Mesodermal cell (in vitro differentiated cells): ENCODE results near the gene SMLR1. TPM values are rescaled to one million over a fixed set of nuclear protein-coding genes. Genes with fewer than 3 reads are reported as not detected.

ENCODE experiments used
- H3K27ac ChIP-seq: 2 replicates; pipeline ENCODE4 v1.7.0; 2013; ENCODE audit warnings: mild to moderate bottlenecking, low read depth, low read length, moderate library complexity; ENCODE audit not compliant: severe bottlenecking
- H3K36me3 ChIP-seq: 2 replicates; pipeline ENCODE4 v1.7.1; 2013; ENCODE audit warnings: mild to moderate bottlenecking, low read length, moderate library complexity; ENCODE audit not compliant: control insufficient read depth, insufficient read depth
- H3K4me1 ChIP-seq: one replicate; pipeline ENCODE4 v1.7.1; 2013; ENCODE audit warnings: mild to moderate bottlenecking, low read length; ENCODE audit not compliant: insufficient read depth, control insufficient read depth, poor library complexity, severe bottlenecking
- H3K4me3 ChIP-seq: 2 replicates; pipeline ENCODE4 v1.7.0; 2013; ENCODE audit warnings: low read length, control low read depth, mild to moderate bottlenecking; ENCODE audit not compliant: insufficient read depth, poor library complexity, severe bottlenecking; ENCODE audit errors: extremely low read depth
- H3K9me3 ChIP-seq: 2 replicates; pipeline ENCODE4 v1.7.1; 2013; ENCODE audit warnings: mild to moderate bottlenecking, low read length, moderate library complexity; ENCODE audit not compliant: control insufficient read depth
- WGBS, 2 experiments: methylation state at CpG; one replicate each; pipeline ENCODE4 v1.1.5; 2013; ENCODE audit warnings: missing lambda C conversion rate in 2 of 2; ENCODE audit not compliant: insufficient coverage in 2 of 2; 5-methylcytosine and 5-hydroxymethylcytosine counted together
- polyA plus RNA-seq, 2 experiments: library from polyadenylated mRNA; stranded (reverse); fragments of 50-300 nt; gene quantifications; one replicate each; pipeline ENCODE4 v1.2.3, GENCODE V29; 2013

SMLR1 gene
- not detected for polyA plus RNA-seq (2013, experiment 1 of 2)
- not detected for polyA plus RNA-seq (2013, experiment 2 of 2)

DNA sequence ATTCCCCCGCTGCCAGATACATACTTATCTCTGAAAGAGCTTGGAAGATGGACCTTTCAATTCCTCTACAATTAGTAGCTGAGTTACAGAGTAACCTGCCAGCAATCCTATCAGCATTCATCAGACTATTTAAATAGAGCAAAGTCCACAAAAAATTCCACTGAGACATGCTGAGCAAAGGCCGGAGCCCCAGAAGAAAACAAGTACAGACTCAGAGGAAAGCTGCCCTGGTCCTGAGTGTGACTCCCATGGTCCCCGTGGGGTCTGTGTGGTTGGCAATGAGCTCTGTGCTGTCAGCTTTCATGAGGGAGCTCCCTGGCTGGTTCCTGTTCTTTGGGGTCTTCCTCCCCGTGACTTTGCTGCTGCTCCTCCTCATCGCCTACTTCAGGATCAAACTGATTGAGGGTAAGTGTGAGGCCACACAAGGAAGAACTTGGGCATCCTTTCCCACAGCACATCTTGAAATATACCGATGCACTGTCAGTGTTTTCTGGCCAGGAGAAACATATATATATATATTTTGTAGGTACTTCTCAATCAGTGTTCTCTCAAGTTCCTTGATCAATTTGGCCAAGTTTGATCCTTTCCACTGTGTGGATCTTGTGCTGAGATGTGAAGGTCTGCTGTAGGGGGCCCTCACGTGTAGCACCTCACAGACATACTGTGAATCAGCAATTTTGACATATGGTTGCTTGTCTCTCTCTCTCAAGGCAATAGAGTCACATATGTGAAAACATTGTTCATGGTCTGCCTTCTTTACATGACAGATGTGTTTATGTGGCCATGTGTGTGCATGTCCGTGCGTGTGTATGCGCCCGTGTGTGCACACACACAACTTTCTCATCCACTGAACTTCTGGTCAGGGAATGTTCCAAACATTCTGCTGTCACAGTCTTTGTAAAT, at the start of gene SMLR1:
TSS of gene SMLR1 (plus strand) at position 160 of the 903 bp plus-strand sequence. CDS start at position 168, 8 bp downstream.
- no peaks in the 10 kb centered on the region for H3K4me1 ChIP-seq
- no peaks in the 10 kb centered on the region for H3K9me3 ChIP-seq
- 84 to 95% methylated on average over 6 to 7 of the region's 11 CpGs for WGBS, 2 experiments
- H3K27ac ChIP-seq, result no peak within 1 kb of the TSS
- H3K4me3 ChIP-seq, result no peak within 1 kb of the TSS
- H3K36me3 ChIP-seq, result no peaks in the 10 kb centered on the region

DNA sequence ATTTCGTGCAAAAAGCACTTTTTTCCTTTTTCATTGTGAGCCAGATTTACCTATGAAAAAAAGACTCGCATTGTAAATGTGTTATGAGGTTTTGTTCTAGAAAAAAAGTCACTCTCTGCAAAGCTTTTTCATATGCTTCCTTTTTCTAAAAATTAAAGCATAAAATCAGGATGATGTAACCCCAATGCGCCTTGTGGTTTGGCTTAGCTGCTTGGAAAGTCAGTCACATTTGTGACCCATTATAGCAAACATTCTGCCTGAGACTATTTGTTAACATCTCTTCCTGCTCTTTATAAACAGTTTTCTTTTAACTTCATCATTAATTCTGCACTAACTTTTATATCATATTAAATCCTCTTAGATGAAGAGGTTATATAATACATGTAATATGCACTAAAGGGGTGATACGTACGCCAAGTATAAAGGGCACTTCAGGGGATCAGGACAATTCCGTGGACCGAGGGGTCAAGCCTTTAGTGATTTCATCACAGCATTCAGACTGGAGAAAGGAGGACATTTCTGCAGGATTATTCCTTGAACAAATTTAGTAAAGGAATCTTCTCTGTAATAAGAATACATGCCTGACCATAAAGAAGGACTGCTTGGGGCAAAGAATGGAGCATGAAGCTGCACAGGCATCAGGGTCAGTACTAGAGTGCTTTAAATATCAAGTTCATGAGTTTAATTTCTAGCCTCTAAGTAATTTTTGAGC, 48.1 kb upstream of the SMLR1 start:
- H3K36me3 ChIP-seq, result no peaks in the 10 kb centered on the region
- no peak overlapping the region for H3K27ac ChIP-seq
- 88 to 94% methylated on average over 3 of the region's 7 CpGs for WGBS, 2 experiments
- H3K4me1 ChIP-seq, result no peaks in the 10 kb centered on the region
- no peak overlapping the region for H3K4me3 ChIP-seq
- peaks cover 4% of the 10 kb centered on the region for H3K9me3 ChIP-seq

DNA sequence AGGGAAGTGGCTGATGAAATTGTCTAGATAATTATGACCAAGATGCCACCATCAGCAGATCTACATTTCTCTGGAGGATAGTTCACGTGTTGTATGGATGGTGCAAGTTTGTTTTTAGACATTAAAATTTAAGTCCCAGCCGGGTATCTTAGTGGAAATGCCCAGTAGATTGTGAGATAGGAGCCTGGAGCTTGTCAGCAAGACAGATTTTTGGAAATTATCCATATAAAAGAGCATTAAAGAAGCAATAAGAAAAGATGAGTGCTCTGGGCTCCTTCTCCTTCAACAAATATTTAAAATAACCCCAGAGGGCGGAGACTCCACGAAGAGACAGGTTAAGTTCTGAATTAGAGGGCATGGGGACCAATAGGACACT, 47.6 kb upstream of the SMLR1 start:
- Histone ChIP-seq H3K27ac (no peak overlapping the region), H3K36me3 (no peaks in the 10 kb centered on the region), H3K9me3 (peaks cover 4% of the 10 kb centered on the region), H3K4me3 (no peak overlapping the region), H3K4me1 (no peaks in the 10 kb centered on the region)
- 72 to 80% methylated on average over 1 to 2 of the region's 4 CpGs for WGBS, 2 experiments

DNA sequence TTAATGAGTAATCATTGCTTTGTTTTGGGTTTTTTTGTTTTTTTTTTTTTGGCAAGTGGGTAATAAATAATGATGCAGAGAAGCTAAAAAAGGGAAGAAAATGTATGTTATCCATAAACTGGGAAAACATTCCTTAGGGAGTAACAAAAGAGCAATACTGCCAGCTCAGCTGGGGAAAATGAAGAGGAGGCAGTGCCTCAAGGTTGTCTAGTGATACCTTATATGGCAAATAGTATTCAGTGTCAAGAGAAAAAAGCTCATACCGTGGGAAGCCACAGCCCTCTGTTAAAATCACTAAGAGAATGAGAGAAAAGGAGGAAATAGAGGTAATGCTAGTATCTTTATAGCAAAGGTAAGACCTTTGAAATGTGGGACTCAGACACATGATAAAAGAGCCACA, 47.1 kb upstream of the SMLR1 start:
- H3K4me1 ChIP-seq, result no peaks in the 10 kb centered on the region
- H3K9me3 ChIP-seq, result peaks cover 4% of the 10 kb centered on the region
- H3K36me3 ChIP-seq, result no peaks in the 10 kb centered on the region
- no peak overlapping the region for H3K4me3 ChIP-seq
- H3K27ac ChIP-seq, result no peak overlapping the region
- 57% methylated on average over 1 of the region's 1 CpG; no CpG with 5 or more reads in 1 of the 2 experiments for WGBS, 2 experiments

DNA sequence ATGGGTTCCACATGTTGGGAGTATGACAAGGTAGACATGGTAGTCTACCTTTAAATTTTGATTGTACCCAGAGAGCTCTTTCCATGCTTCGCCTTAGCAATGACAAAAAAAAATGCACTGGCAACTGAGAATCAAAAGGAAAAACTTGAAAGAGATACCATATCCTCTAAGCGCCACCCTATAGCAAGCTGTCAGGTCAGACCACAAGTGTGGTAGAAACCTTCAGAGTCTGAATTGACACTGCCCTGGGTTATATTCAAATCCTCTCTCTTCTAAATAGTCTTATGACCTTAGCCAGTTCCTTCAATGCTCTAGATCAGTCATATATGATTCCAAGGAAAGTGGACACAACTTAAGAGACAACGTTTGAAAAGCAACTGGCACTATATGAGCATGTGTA, 45.6 kb upstream of the SMLR1 start:
- 94 to 100% methylated on average over 1 to 3 of the region's 3 CpGs for WGBS, 2 experiments

DNA sequence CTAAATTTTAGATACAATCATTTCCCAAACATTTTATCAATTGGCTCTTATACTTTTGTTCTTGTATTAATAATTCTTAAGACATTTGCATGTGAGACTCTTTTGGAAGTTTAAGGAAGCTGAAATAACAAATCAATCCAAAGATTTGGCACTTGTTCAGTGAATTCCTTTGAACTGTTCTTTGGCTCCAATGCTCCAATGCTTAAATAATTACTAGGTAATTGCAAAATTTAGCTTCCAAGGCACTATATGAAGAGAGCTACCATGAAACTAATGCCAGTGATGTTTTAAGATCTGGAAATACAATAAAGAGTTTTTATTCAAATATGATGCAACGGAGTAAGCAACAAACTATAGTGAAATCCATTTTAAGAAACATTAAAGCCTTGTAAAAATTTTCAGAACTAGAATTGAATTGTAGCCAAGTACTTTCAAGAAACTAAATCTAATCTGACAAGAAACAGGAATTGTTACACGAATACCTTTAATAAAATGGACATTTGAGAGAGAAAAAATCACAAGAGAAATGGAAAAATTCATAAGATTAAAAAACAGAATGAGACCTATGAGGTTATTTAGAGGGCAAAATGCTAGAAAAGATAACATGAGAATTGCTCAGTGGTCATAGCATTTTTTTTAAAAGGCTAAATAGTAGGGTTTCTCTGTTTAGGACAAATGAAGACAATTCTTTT, 43.6 kb upstream of the SMLR1 start:
- Histone ChIP-seq H3K4me3 (no peak overlapping the region), H3K4me1 (no peaks in the 10 kb centered on the region), H3K27ac (no peak overlapping the region), H3K9me3 (peaks cover 4% of the 10 kb centered on the region), H3K36me3 (no peaks in the 10 kb centered on the region)
- 100% methylated on average over 1 of the region's 2 CpGs; no CpG with 5 or more reads in 1 of the 2 experiments for WGBS, 2 experiments

More for the DNA sequence above, 45.6 kb upstream of the SMLR1 start:
- Histone ChIP-seq H3K4me3 (no peak overlapping the region), H3K4me1 (no peaks in the 10 kb centered on the region), H3K9me3 (peaks cover 4% of the 10 kb centered on the region), H3K36me3 (no peaks in the 10 kb centered on the region), H3K27ac (no peak overlapping the region)

DNA sequence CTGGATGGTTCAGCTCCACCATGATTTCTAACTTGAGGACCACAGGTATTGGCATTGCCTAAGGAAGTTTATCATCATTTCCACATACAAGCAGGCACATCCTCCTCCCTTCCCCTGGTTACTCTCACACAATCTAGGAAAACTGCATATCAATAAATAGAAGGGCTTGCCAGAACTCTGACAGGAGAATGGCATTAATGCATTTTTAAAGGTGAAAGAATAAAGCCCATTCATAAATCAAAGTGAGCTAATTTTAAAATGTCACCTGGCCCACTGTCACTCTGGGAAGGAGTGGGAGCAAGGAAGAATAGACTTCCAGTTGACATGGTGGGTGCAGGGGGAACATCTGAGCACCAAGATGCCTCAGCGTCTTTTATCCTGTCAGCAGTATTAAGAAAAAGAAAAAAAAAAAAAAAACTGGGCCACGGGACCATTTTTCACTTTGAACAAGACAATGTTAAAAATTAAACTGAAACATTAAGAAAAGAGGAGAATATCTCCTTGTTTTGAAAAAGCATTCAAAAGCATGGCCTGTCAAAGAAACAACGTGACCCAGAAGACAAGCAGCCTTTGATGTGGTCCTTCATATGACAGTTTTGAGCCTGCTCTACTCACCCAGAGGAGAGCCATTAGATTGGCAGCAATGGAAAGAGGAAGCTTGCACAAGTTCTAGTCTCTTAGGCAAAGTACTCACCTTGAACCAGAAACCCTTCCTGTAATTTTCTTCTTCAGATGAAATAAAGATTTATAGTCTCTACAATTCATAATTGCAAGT, 39.3 kb upstream of the SMLR1 start:
- H3K36me3 ChIP-seq, result no peaks in the 10 kb centered on the region
- no peaks in the 10 kb centered on the region for H3K4me1 ChIP-seq
- no peak overlapping the region for H3K4me3 ChIP-seq
- H3K9me3 ChIP-seq, result no peaks in the 10 kb centered on the region
- H3K27ac ChIP-seq, result no peak overlapping the region
- 86 to 100% methylated on average over 1 of the region's 3 CpGs for WGBS, 2 experiments

DNA sequence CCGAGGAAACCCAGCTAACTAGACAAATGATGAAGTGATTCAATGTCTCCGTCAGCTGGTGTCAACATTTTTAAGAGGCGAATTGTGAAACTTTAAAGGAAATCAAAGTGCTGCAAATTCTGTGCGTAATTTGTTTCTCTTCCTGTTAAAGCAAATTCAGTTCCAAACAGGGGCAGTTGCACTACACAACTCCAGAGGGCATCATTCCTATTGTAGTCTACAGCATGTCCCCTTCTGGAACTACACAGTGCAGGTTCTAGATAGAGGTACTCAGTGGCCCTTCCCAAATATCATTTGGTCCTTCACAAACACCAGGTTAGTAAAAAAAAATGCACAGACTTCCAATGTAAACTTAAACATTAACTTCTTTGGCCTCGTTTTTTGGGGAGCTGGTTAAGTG, 38.3 kb upstream of the SMLR1 start:
- H3K9me3 ChIP-seq, result no peaks in the 10 kb centered on the region
- WGBS, 2 experiments, result 85 to 95% methylated on average over 4 to 5 of the region's 5 CpGs
- H3K4me1 ChIP-seq, result no peaks in the 10 kb centered on the region
- H3K4me3 ChIP-seq, result no peak overlapping the region
- no peaks in the 10 kb centered on the region for H3K36me3 ChIP-seq
- no peak overlapping the region for H3K27ac ChIP-seq

DNA sequence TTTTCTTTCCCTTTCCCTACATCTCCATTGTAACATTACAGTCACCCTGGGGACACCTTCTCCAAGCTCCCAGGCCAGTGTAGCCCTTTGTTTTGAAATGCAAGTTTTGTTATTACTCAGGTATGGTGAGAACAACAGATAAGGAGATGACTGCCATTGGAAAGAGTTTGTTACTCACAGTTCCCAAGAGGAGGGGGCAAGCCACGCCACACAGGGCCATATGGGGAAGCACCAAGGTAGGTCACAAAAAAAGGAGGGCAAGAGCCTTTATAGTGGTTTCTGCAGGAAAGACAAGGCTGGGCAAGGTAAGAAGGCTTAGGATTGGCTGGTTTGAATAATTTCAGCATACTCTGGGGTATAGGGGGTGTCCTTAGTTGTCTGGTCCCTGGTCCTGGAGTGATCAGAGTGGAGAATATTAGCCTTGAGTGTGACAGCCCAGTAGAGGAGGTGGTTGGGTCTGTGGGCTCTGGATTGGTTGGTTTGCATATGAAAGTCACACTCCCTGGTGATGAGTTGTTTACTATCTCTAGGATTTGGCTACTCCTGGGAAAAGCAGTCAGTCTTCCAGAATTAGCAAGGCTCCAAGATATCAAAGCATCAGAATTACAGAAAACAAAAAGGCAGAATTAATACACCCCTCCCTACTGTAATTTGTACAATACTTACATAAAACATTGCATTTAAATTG, 33.1 kb upstream of the SMLR1 start:
- H3K9me3 ChIP-seq, result no peaks in the 10 kb centered on the region
- no peaks in the 10 kb centered on the region for H3K36me3 ChIP-seq
- no peaks in the 10 kb centered on the region for H3K4me1 ChIP-seq
- no peak overlapping the region for H3K27ac ChIP-seq
- 100% methylated on average over 1 of the region's 1 CpG for WGBS, 2 experiments
- H3K4me3 ChIP-seq, result no peak overlapping the region
